SH-SY5Y (cell line): ENCODE data around the gene NLGN2.

Source experiments
- GATA2 ChIP-seq: IDR thresholded peaks from 2 replicates; pipeline ENCODE4 v1.6.1; 2011; ENCODE audit warnings: mild to moderate bottlenecking, low read depth, low read length
- GATA3 ChIP-seq: IDR thresholded peaks from 2 replicates; pipeline ENCODE4 v1.6.1; 2011; ENCODE audit warnings: low read depth, mild to moderate bottlenecking, low read length, moderate library complexity

GRCh38 chr17:7432296-7432695 is 24.7 kb downstream of the NLGN2 start:
- no peak for TF ChIP-seq GATA3
- TF ChIP-seq GATA2, result no peak
